Measurements from ENCODE around the gene SYNE3.
A peak's percentile ranks its signal among the peaks of the same experiment; 100 is the strongest.

The SYNE3 gene

GRCh38 chr14:95504135-95505029, 12.1 kb downstream of the SYNE3 start:
- peak; percentile 57 for DNase-seq (ENCODE audit: low spot score)

GRCh38 chr14:95503365-95504134, 12.9 kb downstream of the SYNE3 start:
- DNase-seq (ENCODE audit: low spot score): peak; percentile 40

- DNase-seq (ENCODE audit: low spot score): no peak
Observed at GRCh38 chr14:95502381-95502950, 14.0 kb downstream of the SYNE3 start.

- no peak for DNase-seq (ENCODE audit: low spot score)
Observed at GRCh38 chr14:95500772-95501401, 15.6 kb downstream of the SYNE3 start.

GRCh38 chr14:95500201-95500681, 16.2 kb downstream of the SYNE3 start:
- no peak for DNase-seq (ENCODE audit: low spot score)

- no peak for DNase-seq (ENCODE audit: low spot score)
Observed at GRCh38 chr14:95499354-95499750, 17.1 kb downstream of the SYNE3 start.

- no peak for DNase-seq (ENCODE audit: low spot score)
Observed at GRCh38 chr14:95498622-95499353, 17.7 kb downstream of the SYNE3 start.

GRCh38 chr14:95497561-95498011, 18.9 kb downstream of the SYNE3 start:
- DNase-seq (ENCODE audit: low spot score): peak; percentile 89

GRCh38 chr14:95496690-95497259, 19.7 kb downstream of the SYNE3 start:
- DNase-seq (ENCODE audit: low spot score): peak; percentile 26

GRCh38 chr14:95496111-95496681, 20.3 kb downstream of the SYNE3 start:
- DNase-seq (ENCODE audit: low spot score): peak; percentile 43

- DNase-seq (ENCODE audit: low spot score): peak; percentile 93
Observed at GRCh38 chr14:95495538-95496025, 20.9 kb downstream of the SYNE3 start.

GRCh38 chr14:95495076-95495475, 21.4 kb downstream of the SYNE3 start:
- no peak for DNase-seq (ENCODE audit: low spot score)

GRCh38 chr14:95494456-95494855, 22.0 kb downstream of the SYNE3 start:
- no peak for DNase-seq (ENCODE audit: low spot score)

GRCh38 chr14:95493976-95494375, 22.5 kb downstream of the SYNE3 start:
- DNase-seq (ENCODE audit: low spot score): no peak

GRCh38 chr14:95493503-95493902, 22.9 kb downstream of the SYNE3 start:
- no peak for DNase-seq (ENCODE audit: low spot score)

GRCh38 chr14:95491936-95492608, 24.4 kb downstream of the SYNE3 start:
- no peak for DNase-seq (ENCODE audit: low spot score)

GRCh38 chr14:95490727-95491451, 25.6 kb downstream of the SYNE3 start:
- no peak for DNase-seq (ENCODE audit: low spot score)

- no peak for DNase-seq (ENCODE audit: low spot score)
Observed at GRCh38 chr14:95490138-95490509, 26.3 kb downstream of the SYNE3 start.

Data from NAMALWA (cell line).